T-cell (primary cell): ENCODE results near the gene FABP7. TPM values are rescaled to one million over a fixed set of nuclear protein-coding genes. Genes with fewer than 3 reads are reported as not detected.

ENCODE experiments used
- ATAC-seq, 4 experiments: fragments of 200-7000 bp in 3 of 4; fragments of 150-1000 bp in 1 of 4; cut with Tn5 transposase; replicated peaks in 1 of 4; 1 replicate in 3 of 4; 2 replicates in 1 of 4; pipeline ENCODE4 v1.10.0; 2021; ENCODE audit warnings: moderate library complexity in 3 of 4, mild to moderate bottlenecking in 2 of 4, moderate number of reproducible peaks in 1 of 4
- CTCF ChIA-PET, 2 donors: fragments of 300-600 bp; sonication (Branson Sonifier 250); formaldehyde crosslinking; loops; one replicate each; lab custom pipeline; 2022; ENCODE audit warnings: antibody characterized with exemption in 2 of 2; lab: Charles Lee
- POLR2A ChIA-PET, 2 donors: fragments of 300-600 bp; sonication (Branson Sonifier 250); formaldehyde crosslinking; loops; one replicate each; lab custom pipeline; 2022; ENCODE audit warnings: antibody characterized with exemption in 2 of 2; lab: Charles Lee
- DNase-seq, 35 experiments: peaks; one replicate each; pipeline versions ENCODE4 v3.0.0 to v3.0.0-alpha.2; 2013 to 2023
- H3K27ac ChIP-seq: one replicate; pipeline ENCODE4 v1.5.1; 2013; ENCODE audit warnings: low read length
- H3K27me3 ChIP-seq, 2 experiments: replicated peaks in 1 of 2; 1 replicate in 1 of 2; 2 replicates in 1 of 2; pipeline versions ENCODE4 v1.6.1 to v1.7.0; 2013; ENCODE audit warnings: low read length in 1 of 2, mixed read lengths in 1 of 2; ENCODE audit not compliant: control insufficient read depth in 2 of 2, insufficient read depth in 2 of 2; ENCODE audit errors: extremely low read depth in 1 of 2
- H3K36me3 ChIP-seq, 2 donors: 1 replicate in 1 of 2; 2 replicates in 1 of 2; pipeline versions ENCODE4 v1.6.1 to v1.7.0; 2013; ENCODE audit warnings: low read length in 1 of 2; ENCODE audit not compliant: control insufficient read depth in 2 of 2, insufficient read depth in 1 of 2; ENCODE audit errors: extremely low read depth in 1 of 2
- H3K4me1 ChIP-seq, 2 experiments: 1 replicate in 1 of 2; 2 replicates in 1 of 2; pipeline versions ENCODE4 v1.6.1 to v1.7.0; 2013; ENCODE audit warnings: low read length in 2 of 2, mixed read lengths in 1 of 2; ENCODE audit not compliant: insufficient read depth in 2 of 2, control insufficient read depth in 1 of 2; ENCODE audit errors: extremely low read depth in 1 of 2
- H3K4me3 ChIP-seq, 2 donors: 1 replicate in 1 of 2; 2 replicates in 1 of 2; pipeline versions ENCODE4 v1.5.1 to v1.7.0; 2013; ENCODE audit warnings: mild to moderate bottlenecking in 2 of 2, low read length in 1 of 2, moderate library complexity in 1 of 2; ENCODE audit not compliant: control insufficient read depth in 1 of 2; ENCODE audit errors: extremely low read depth in 1 of 2
- H3K9me3 ChIP-seq: 2 replicates; pipeline ENCODE4 v1.7.0; 2013
- H3K27ac Mint-ChIP-seq, 2 donors: one replicate each; pipeline ENCODE4 v1.8.0; 2020 to 2021; ENCODE audit warnings: mild to moderate bottlenecking in 2 of 2, mixed read lengths in 2 of 2
- H3K27me3 Mint-ChIP-seq, 2 donors: one replicate each; pipeline ENCODE4 v1.8.0; 2021 to 2022; ENCODE audit warnings: mixed read lengths in 2 of 2
- H3K36me3 Mint-ChIP-seq: one replicate; pipeline ENCODE4 v1.8.0; 2021; ENCODE audit warnings: mixed read lengths
- H3K4me1 Mint-ChIP-seq, 3 donors: one replicate each; pipeline ENCODE4 v1.8.0; 2020 to 2022; ENCODE audit warnings: mixed read lengths in 3 of 3, mild to moderate bottlenecking in 1 of 3
- H3K4me3 Mint-ChIP-seq, 3 donors: one replicate each; pipeline ENCODE4 v1.8.0; 2020 to 2022; ENCODE audit warnings: mild to moderate bottlenecking in 3 of 3, mixed read lengths in 3 of 3, moderate library complexity in 3 of 3
- H3K9me3 Mint-ChIP-seq, 3 donors: one replicate each; pipeline ENCODE4 v1.8.0; 2020 to 2022; ENCODE audit warnings: mixed read lengths in 3 of 3
- WGBS: methylation state at CpG from one replicate; pipeline ENCODE4 v1.1.5; 2013; ENCODE audit warnings: missing lambda C conversion rate; ENCODE audit not compliant: insufficient coverage; 5-methylcytosine and 5-hydroxymethylcytosine counted together
- total RNA-seq, 35 experiments: library from RNA in 6 of 35; stranded (reverse) in 6 of 35; fragments of 120-200 nt in 1 of 35; gene quantifications; one replicate each; pipeline versions ENCODE4 v1.2.1 to v1.2.4 and lab custom pipeline; 2013 to 2026

The FABP7 gene
- total RNA-seq, 5 donors from 2014 or later (not counting 1 experiment from before 2014, with no cell fraction given) = not detected

- Mint-ChIP-seq H3K27me3 (peaks cover 3 to 8% of the 10 kb centered on the region in 2 donors), H3K9me3 (no peaks in the 10 kb centered on the region), H3K27ac (no peak overlapping the region), H3K36me3 (no peaks in the 10 kb centered on the region), H3K4me3 (no peak overlapping the region), H3K4me1 (no peaks in the 10 kb centered on the region)
- Histone ChIP-seq H3K27me3 (no peaks in the 10 kb centered on the region), H3K9me3 (no peaks in the 10 kb centered on the region), H3K4me3 (no peak overlapping the region), H3K27ac (no peak overlapping the region), H3K4me1 (no peaks in the 10 kb centered on the region), H3K36me3 (no peaks in the 10 kb centered on the region)
- no peak for DNase-seq
- CTCF ChIA-PET = no interaction called here
- no peak for ATAC-seq
- WGBS = 32% methylated on average over 3 of the region's 6 CpGs
- POLR2A ChIA-PET = no interaction called here
These were observed 18.7 kb downstream of the FABP7 start for GRCh38 chr6:122798099-122798641.

DNA sequence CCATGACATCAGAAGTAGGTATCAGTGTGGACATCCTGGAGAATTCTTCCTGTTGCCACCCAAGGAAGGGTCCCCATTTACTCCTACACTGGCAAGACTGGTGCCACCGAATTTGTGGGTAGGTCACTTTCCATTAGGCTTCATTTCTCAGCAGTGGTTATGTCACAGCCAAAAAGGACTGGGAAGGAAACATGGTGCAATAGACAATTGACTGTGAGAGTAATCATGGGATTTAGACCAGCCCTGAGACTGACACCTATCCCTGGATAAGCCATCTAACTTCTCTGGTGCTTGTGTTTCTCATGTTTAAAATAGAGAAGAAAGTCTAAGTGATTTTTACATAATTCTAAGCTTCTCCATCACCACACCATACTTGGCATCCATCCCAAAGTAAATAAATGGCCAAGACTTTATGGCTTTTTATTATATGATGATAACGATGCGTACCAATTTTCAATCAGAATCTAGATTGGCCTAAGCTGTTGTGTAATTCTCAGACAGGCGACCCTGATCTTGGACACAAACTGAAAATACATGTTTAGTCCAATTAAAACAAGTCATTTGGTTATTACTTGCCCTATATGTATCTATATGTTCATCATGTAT is 19.7 kb downstream of the FABP7 start:
- Mint-ChIP-seq H3K9me3 (no peaks in the 10 kb centered on the region), H3K4me1 (no peaks in the 10 kb centered on the region), H3K27me3 (no peaks in the 10 kb centered on the region), H3K36me3 (no peaks in the 10 kb centered on the region), H3K4me3 (no peak overlapping the region), H3K27ac (no peak overlapping the region)
- Histone ChIP-seq H3K4me3 (no peak overlapping the region), H3K36me3 (no peaks in the 10 kb centered on the region), H3K27ac (no peak overlapping the region), H3K27me3 (peaks cover 0 to 1% of the 10 kb centered on the region in 2 experiments), H3K9me3 (no peaks in the 10 kb centered on the region), H3K4me1 (no peaks in the 10 kb centered on the region)
- ChIA-PET CTCF (no interaction called here), POLR2A (no interaction called here)
- WGBS = no CpG with 5 or more reads among the region's 4 CpGs
- no peak for ATAC-seq
- no peak for DNase-seq

- H3K4me1 ChIP-seq = no peaks in the 10 kb centered on the region
- no peaks in the 10 kb centered on the region for H3K27me3 Mint-ChIP-seq
- H3K9me3 ChIP-seq = no peaks in the 10 kb centered on the region
- no peaks in the 10 kb centered on the region for H3K4me1 Mint-ChIP-seq
- no peak overlapping the region for H3K4me3 ChIP-seq
- no peaks in the 10 kb centered on the region for H3K9me3 Mint-ChIP-seq
- WGBS = 89% methylated on average over 4 of the region's 5 CpGs
- ChIA-PET POLR2A (no interaction called here), CTCF (no interaction called here)
- H3K27ac Mint-ChIP-seq = no peak overlapping the region
- peaks cover 0 to 3% of the 10 kb centered on the region in 2 experiments for H3K27me3 ChIP-seq
- H3K4me3 Mint-ChIP-seq = no peak overlapping the region
- no peak overlapping the region for H3K27ac ChIP-seq
- no peaks in the 10 kb centered on the region for H3K36me3 ChIP-seq
- no peaks in the 10 kb centered on the region for H3K36me3 Mint-ChIP-seq
- DNase-seq (no peak), ATAC-seq (no peak)
These were observed 20.6 kb downstream of the FABP7 start for GRCh38 chr6:122799916-122800686.

DNA sequence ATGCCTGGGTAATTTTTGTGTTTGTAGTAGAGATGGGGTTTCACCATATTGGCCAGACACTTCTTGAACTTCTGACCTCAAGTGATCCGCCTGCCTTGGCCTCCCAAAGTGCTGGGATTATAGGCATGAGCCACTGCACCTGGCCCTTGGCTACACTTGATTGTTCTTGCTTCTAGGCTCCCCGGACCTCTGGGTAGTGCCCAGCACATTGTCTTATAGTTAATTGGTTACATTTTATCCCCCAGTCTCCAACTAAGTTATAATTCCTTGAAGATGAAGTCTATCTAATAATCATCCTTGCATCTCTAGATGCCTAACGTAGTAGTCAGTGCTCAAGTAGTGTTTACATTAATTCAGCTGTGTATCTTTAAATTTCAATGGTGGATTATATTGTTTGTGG is 21.4 kb downstream of the FABP7 start:
- no peaks in the 10 kb centered on the region for H3K27me3 Mint-ChIP-seq
- H3K4me1 Mint-ChIP-seq = no peaks in the 10 kb centered on the region
- Histone ChIP-seq H3K27me3 (peaks cover 0 to 3% of the 10 kb centered on the region in 2 experiments), H3K9me3 (no peaks in the 10 kb centered on the region), H3K4me1 (no peaks in the 10 kb centered on the region), H3K27ac (no peak overlapping the region), H3K36me3 (no peaks in the 10 kb centered on the region), H3K4me3 (no peak overlapping the region)
- ATAC-seq (no peak), DNase-seq (no peak)
- WGBS = 50% methylated on average over 1 of the region's 3 CpGs
- CTCF ChIA-PET = no interaction called here
- POLR2A ChIA-PET = no interaction called here
- no peaks in the 10 kb centered on the region for H3K36me3 Mint-ChIP-seq
- H3K9me3 Mint-ChIP-seq = no peaks in the 10 kb centered on the region
- H3K4me3 Mint-ChIP-seq = no peak overlapping the region
- H3K27ac Mint-ChIP-seq = no peak overlapping the region

- H3K4me1 Mint-ChIP-seq = no peaks in the 10 kb centered on the region
- no peak overlapping the region for H3K4me3 ChIP-seq
- no peaks in the 10 kb centered on the region for H3K9me3 ChIP-seq
- no peak for ATAC-seq
- H3K4me3 Mint-ChIP-seq = no peak overlapping the region
- ChIA-PET CTCF (no interaction called here), POLR2A (no interaction called here)
- no peak overlapping the region for H3K27ac ChIP-seq
- H3K27me3 ChIP-seq = peaks cover 0 to 3% of the 10 kb centered on the region in 2 experiments
- H3K36me3 Mint-ChIP-seq = no peaks in the 10 kb centered on the region
- no peaks in the 10 kb centered on the region for H3K9me3 Mint-ChIP-seq
- WGBS = no CpG with 5 or more reads among the region's 1 CpG
- no peak for DNase-seq
- H3K36me3 ChIP-seq = no peaks in the 10 kb centered on the region
- no peaks in the 10 kb centered on the region for H3K27me3 Mint-ChIP-seq
- no peaks in the 10 kb centered on the region for H3K4me1 ChIP-seq
- no peak overlapping the region for H3K27ac Mint-ChIP-seq
These were observed 21.9 kb downstream of the FABP7 start for GRCh38 chr6:122801397-122801796.

DNA sequence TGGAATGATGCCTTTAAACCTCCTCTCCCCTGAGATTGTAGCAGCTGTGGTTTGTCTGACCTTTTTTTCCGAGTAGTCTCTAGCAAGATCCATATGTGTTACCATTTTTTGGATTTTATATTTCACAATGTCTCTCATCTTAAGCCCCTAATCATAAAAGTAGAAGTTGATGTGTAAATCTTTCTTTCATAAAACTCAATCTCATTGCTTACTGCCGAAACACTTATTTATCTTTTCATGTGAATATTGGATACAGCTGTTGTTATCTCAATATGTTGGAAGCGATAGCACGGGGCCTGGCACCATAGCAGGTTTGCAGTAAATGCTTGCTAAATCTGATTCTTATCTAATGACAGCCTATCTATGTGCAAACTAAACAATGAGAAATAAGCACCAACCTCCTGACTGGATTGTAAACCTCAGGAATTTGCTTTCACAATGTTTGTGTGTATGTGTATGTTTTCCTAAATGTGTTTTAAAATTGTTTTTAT is 23.7 kb downstream of the FABP7 start:
- ChIA-PET CTCF (no interaction called here), POLR2A (no interaction called here)
- Mint-ChIP-seq H3K27me3 (no peaks in the 10 kb centered on the region), H3K4me3 (no peak overlapping the region), H3K4me1 (no peaks in the 10 kb centered on the region), H3K9me3 (no peaks in the 10 kb centered on the region), H3K27ac (no peak overlapping the region), H3K36me3 (no peaks in the 10 kb centered on the region)
- Histone ChIP-seq H3K27ac (no peak overlapping the region), H3K4me1 (no peaks in the 10 kb centered on the region), H3K9me3 (no peaks in the 10 kb centered on the region), H3K27me3 (peaks cover 0 to 3% of the 10 kb centered on the region in 2 experiments), H3K4me3 (no peak overlapping the region), H3K36me3 (no peaks in the 10 kb centered on the region)
- DNase-seq = no peak
- no peak for ATAC-seq
- no CpG with 5 or more reads among the region's 4 CpGs for WGBS
